IPS-20b (cell line): ENCODE measurements around the gene SRPK2.
"Not testable (repeated sequence)": the region's sequence is repeated elsewhere in the genome, so short reads cannot be mapped to it uniquely, and the experiment has no call there.

ENCODE experiments used
- H3K27ac ChIP-seq: one replicate; pipeline ENCODE4 v1.5.1; 2013; ENCODE audit warnings: low read length
- H3K27me3 ChIP-seq: 2 replicates; pipeline ENCODE4 v1.6.1; 2013; ENCODE audit warnings: mild to moderate bottlenecking, low read length, inconsistent platforms; ENCODE audit not compliant: insufficient read depth
- H3K36me3 ChIP-seq: 2 replicates; pipeline ENCODE4 v1.6.1; 2013; ENCODE audit warnings: low read depth, mild to moderate bottlenecking, inconsistent platforms, low read length, moderate library complexity; ENCODE audit not compliant: insufficient read depth
- H3K4me1 ChIP-seq: 2 replicates; pipeline ENCODE4 v1.6.1; 2013; ENCODE audit warnings: mild to moderate bottlenecking, control low read depth, inconsistent platforms, low read length, moderate library complexity; ENCODE audit not compliant: insufficient read depth
- H3K4me3 ChIP-seq: 2 replicates; pipeline ENCODE4 v1.5.1; 2013; ENCODE audit warnings: mild to moderate bottlenecking, low read length, inconsistent platforms
- H3K9ac ChIP-seq: 2 replicates; pipeline ENCODE4 v1.6.1; 2013; ENCODE audit warnings: low read depth, mild to moderate bottlenecking, inconsistent platforms, low read length, moderate library complexity
- H3K9me3 ChIP-seq: 2 replicates; pipeline ENCODE4 v1.6.1; 2013; ENCODE audit warnings: mild to moderate bottlenecking, low read depth, low read length, inconsistent platforms; ENCODE audit not compliant: insufficient read depth

The SRPK2 gene

DNA sequence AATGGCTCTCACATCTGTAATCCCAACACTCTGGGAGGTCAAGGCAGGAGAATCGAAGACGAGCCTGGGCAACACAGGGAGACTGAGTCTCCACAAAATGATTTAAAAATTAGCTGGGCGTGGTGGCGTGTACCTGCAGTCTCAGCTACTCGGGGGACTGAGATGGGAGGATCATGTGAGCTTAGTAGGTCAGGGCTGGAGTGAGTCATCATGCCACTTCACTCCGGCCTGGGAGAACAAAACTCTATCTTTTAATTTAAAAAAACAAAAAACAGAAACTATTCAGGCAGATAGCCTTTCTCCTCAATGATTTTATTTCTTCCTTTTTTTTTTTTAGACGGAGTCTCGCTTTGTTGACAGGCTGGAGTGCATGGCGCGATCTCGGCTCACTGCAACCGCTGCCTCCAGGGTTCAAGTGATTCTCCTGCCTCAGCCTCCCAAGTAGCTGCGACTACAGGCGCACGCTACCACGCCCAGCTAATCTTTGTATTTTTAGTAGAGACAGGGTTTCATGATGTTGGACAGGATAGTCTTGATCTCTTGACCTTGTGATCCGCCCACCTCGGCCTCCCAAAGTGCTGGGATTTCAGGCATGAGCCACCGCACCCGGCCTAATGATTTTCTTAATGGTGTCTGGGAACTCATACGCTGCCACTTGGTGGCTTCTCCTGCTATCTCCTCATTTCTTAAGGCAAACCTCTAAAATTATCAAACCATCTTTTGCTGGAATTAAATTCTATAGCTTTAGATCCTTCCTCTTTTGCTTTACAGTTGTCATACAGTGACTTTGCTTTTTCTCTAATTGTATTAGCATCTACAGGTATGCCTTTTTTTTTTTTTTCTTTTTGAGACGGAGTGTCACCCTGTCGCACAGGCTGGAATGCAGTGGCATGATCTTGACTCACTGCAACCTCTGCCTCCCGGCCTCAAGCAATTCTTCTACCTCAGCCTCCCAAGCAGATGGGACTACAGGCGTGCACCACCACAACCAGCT, 22.9 kb downstream of the SRPK2 start:
- H3K27ac ChIP-seq = no peak overlapping the region
- H3K27me3 ChIP-seq = no peaks in the 10 kb centered on the region
- peaks cover 5% of the 10 kb centered on the region for H3K4me1 ChIP-seq
- no peaks in the 10 kb centered on the region for H3K9me3 ChIP-seq
- H3K36me3 ChIP-seq = no peaks in the 10 kb centered on the region
- H3K4me3 ChIP-seq = no peak overlapping the region
- H3K9ac ChIP-seq = no peak overlapping the region

DNA sequence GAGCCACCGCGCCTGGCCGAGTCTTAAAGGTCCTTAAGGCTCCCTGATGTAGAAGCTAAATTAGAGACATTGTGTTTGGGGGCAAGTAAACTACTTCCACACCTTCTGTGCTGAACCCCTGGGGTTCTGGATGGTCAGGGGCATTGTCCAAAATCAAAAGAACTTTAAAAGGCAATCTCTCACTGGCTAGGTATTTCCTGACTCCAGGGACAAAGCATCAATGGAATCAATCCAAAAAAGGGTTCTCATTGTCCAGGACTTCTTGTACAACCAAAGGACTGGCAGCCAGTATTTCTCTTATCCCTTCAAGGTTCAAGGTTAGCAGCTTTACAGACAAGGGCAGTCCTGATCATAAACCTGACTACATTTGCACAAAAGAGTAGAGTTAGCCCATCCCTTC, 24.0 kb downstream of the SRPK2 start:
- no peaks in the 10 kb centered on the region for H3K36me3 ChIP-seq
- no peak overlapping the region for H3K4me3 ChIP-seq
- H3K27me3 ChIP-seq = no peaks in the 10 kb centered on the region
- H3K9me3 ChIP-seq = no peaks in the 10 kb centered on the region
- H3K27ac ChIP-seq = no peak overlapping the region
- H3K4me1 ChIP-seq = peaks cover 5% of the 10 kb centered on the region
- no peak overlapping the region for H3K9ac ChIP-seq

- not testable (repeated sequence) for H3K4me3 ChIP-seq, H3K36me3 ChIP-seq, H3K4me1 ChIP-seq, H3K27me3 ChIP-seq, H3K27ac ChIP-seq, H3K9ac ChIP-seq, H3K9me3 ChIP-seq
These were observed 25.1 kb downstream of the SRPK2 start for GRCh38 chr7:105363657-105364056.

DNA sequence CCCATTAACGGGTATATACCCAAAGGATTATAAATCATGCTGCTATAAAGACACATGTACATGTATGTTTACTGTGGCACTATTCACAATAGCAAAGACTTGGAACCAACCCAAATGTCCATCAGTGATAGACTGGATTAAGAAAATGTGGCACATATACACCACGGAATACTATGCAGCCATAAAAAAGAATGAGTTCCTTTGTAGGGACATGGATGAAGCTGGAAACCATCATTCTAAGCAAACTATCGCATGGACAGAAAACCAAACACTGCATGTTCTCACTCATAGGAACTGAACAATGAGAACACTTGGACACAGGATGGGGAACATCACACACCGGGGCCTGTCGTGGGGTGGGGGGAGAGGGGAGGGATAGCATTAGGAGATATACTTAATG, 26.0 kb downstream of the SRPK2 start:
- peaks cover 13% of the 10 kb centered on the region for H3K4me1 ChIP-seq
- not testable (repeated sequence) for H3K4me3 ChIP-seq, H3K36me3 ChIP-seq, H3K9ac ChIP-seq, H3K27me3 ChIP-seq, H3K27ac ChIP-seq, H3K9me3 ChIP-seq

GRCh38 chr7:105361995-105362394, 26.7 kb downstream of the SRPK2 start:
- not testable (repeated sequence) for H3K36me3 ChIP-seq, H3K27ac ChIP-seq, H3K9ac ChIP-seq, H3K4me3 ChIP-seq, H3K27me3 ChIP-seq, H3K9me3 ChIP-seq
- peaks cover 13% of the 10 kb centered on the region for H3K4me1 ChIP-seq

- not testable (repeated sequence) for H3K9me3 ChIP-seq, H3K27me3 ChIP-seq, H3K27ac ChIP-seq, H3K9ac ChIP-seq, H3K4me3 ChIP-seq, H3K36me3 ChIP-seq
- peaks cover 13% of the 10 kb centered on the region for H3K4me1 ChIP-seq
These were observed 28.6 kb downstream of the SRPK2 start for GRCh38 chr7:105360149-105360548.

GRCh38 chr7:105355701-105356100, 33.0 kb downstream of the SRPK2 start:
- Histone ChIP-seq H3K9ac (no peak overlapping the region), H3K4me1 (peaks cover 12% of the 10 kb centered on the region), H3K9me3 (no peaks in the 10 kb centered on the region), H3K27ac (no peak overlapping the region), H3K36me3 (no peaks in the 10 kb centered on the region), H3K27me3 (no peaks in the 10 kb centered on the region), H3K4me3 (no peak overlapping the region)

DNA sequence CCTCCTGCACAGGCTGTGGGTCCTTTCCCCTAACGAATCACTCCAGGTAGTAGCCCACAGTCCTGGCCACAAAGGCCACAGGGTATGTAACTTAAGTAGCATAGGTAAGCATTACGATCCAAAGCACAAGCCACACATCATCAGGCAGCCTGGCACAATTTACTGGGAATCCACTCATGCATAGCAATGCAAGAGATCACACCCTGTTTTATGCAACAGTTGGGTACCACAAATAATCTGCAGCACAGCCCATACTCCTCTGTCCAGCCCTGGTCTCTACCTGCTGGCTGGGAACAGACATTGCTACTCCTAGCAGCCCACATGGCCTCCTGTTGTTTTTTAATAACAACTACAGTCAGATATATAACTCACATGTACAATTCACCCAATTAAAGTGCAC, 34.3 kb downstream of the SRPK2 start:
- no peak overlapping the region for H3K27ac ChIP-seq
- H3K4me1 ChIP-seq = peaks cover 12% of the 10 kb centered on the region
- H3K9me3 ChIP-seq = no peaks in the 10 kb centered on the region
- no peaks in the 10 kb centered on the region for H3K27me3 ChIP-seq
- no peak overlapping the region for H3K4me3 ChIP-seq
- no peak overlapping the region for H3K9ac ChIP-seq
- no peaks in the 10 kb centered on the region for H3K36me3 ChIP-seq

DNA sequence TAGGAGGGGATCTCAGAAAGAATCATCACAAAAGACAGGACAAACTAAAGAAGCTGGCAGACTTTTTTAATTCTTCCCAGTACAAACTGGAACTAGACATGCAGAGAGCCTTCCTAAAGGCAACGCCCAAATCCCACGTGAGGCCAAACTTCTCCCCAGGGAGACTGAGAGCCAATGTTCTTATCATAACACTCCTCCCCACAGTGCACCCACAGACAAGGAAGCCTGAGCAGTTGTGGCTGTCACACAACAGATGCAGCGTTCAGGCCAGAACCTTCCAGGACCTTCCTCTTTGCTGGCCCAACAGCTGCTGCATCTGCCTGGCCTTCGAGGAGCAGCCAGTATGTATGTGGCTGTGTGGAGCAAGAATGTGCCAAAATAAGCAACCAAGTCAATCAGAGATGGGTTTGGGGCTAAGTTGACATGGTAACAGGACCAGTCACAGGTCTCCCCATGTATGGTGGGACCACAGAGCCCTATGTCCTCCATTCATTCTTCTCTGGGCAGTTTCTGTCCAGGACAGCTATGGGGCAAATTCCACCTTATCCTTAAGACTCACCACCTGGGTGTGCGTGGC, 34.9 kb downstream of the SRPK2 start:
- H3K27ac ChIP-seq = no peak overlapping the region
- H3K4me3 ChIP-seq = no peak overlapping the region
- H3K9me3 ChIP-seq = no peaks in the 10 kb centered on the region
- H3K36me3 ChIP-seq = no peaks in the 10 kb centered on the region
- H3K9ac ChIP-seq = no peak overlapping the region
- H3K27me3 ChIP-seq = no peaks in the 10 kb centered on the region
- H3K4me1 ChIP-seq = peaks cover 10% of the 10 kb centered on the region

GRCh38 chr7:105352901-105353668, 35.6 kb downstream of the SRPK2 start:
- no peaks in the 10 kb centered on the region for H3K27me3 ChIP-seq
- H3K36me3 ChIP-seq = no peaks in the 10 kb centered on the region
- no peak overlapping the region for H3K4me3 ChIP-seq
- H3K9ac ChIP-seq = no peak overlapping the region
- H3K9me3 ChIP-seq = no peaks in the 10 kb centered on the region
- no peak overlapping the region for H3K27ac ChIP-seq
- 0 out of 2 replicates have a peak, but pooled peaks cover 3% of the 10 kb centered on the region for H3K4me1 ChIP-seq

GRCh38 chr7:105352018-105352612, 36.6 kb downstream of the SRPK2 start:
- Histone ChIP-seq H3K4me1 (0 out of 2 replicates have a peak, but pooled peaks cover 3% of the 10 kb centered on the region), H3K9me3 (no peaks in the 10 kb centered on the region), H3K4me3 (no peak overlapping the region), H3K9ac (no peak overlapping the region), H3K36me3 (no peaks in the 10 kb centered on the region), H3K27ac (no peak overlapping the region), H3K27me3 (no peaks in the 10 kb centered on the region)
